ENCODE data around the gene TIPRL.

Gene TIPRL

GRCh38 chr1:168216171-168216570 lies 37.4 kb downstream of the TIPRL start:
- Histone ChIP-seq H3K4me3 (ENCODE audit: low read depth, low read length) (no peak overlapping the region), H2AK5ac (ENCODE audit: low read length) (no peak overlapping the region), H3K18ac (ENCODE audit: low read length) (no peak overlapping the region), H3K27ac (ENCODE audit: low read depth, low read length) (no peak overlapping the region), H2BK120ac (ENCODE audit: insufficient read depth, low read length, poor library complexity) (no peak overlapping the region), H2AFZ (ENCODE audit: insufficient read depth, low read length, poor library complexity) (no peak overlapping the region), H4K8ac (ENCODE audit: low read depth, low read length) (no peak overlapping the region), H2BK5ac (ENCODE audit: low read depth, low read length, poor library complexity) (no peak overlapping the region), H4K12ac (ENCODE audit: low read depth, low read length) (no peak overlapping the region), H3K23ac (ENCODE audit: low read length) (no peak overlapping the region), H3K4me2 (ENCODE audit: low read length) (no peak overlapping the region), H3K27me3 (ENCODE audit: insufficient read depth, low read length) (no peaks in the 10 kb centered on the region), H3K36me3 (ENCODE audit: control insufficient read depth in 1 of 2, insufficient read depth in 2 of 2, low read length in 2 of 2) (no peaks in the 10 kb centered on the region), H3K14ac (ENCODE audit: low read length) (no peak overlapping the region), H2BK12ac (ENCODE audit: low read length) (no peak overlapping the region), H3K79me2 (ENCODE audit: control insufficient read depth, insufficient read depth, low read length, poor library complexity) (no peaks in the 10 kb centered on the region), H3K4me1 (ENCODE audit: control insufficient read depth in 1 of 2, insufficient read depth in 2 of 2, low read length in 2 of 2) (peaks cover 0 to 5% of the 10 kb centered on the region in 2 experiments), H3K79me1 (ENCODE audit: low read length) (no peaks in the 10 kb centered on the region), H4K91ac (ENCODE audit: low read depth, low read length) (no peak overlapping the region), H3K9ac (ENCODE audit: low read length) (no peak overlapping the region), H3K4ac (ENCODE audit: low read depth, low read length) (no peak overlapping the region), H3K9me3 (ENCODE audit: insufficient read depth, low read depth, low read length) (peaks cover 2% of the 10 kb centered on the region)
- no peak for DNase-seq
- no CpG with 5 or more reads among the region's 4 CpGs for WGBS (ENCODE audit: extremely low coverage, insufficient coverage, insufficient read length)

GRCh38 chr1:168217664-168218063 lies 38.9 kb downstream of the TIPRL start:
- no peak overlapping the region for H2AFZ ChIP-seq (ENCODE audit: insufficient read depth, low read length, poor library complexity)
- WGBS (ENCODE audit: extremely low coverage, insufficient coverage, insufficient read length), result no CpG with 5 or more reads among the region's 4 CpGs
- H3K27ac ChIP-seq (ENCODE audit: low read depth, low read length), result no peak overlapping the region
- no peak overlapping the region for H4K8ac ChIP-seq (ENCODE audit: low read depth, low read length)
- H3K4ac ChIP-seq (ENCODE audit: low read depth, low read length), result no peak overlapping the region
- H3K9me3 ChIP-seq (ENCODE audit: insufficient read depth, low read depth, low read length), result peaks cover 2% of the 10 kb centered on the region
- no peak overlapping the region for H3K14ac ChIP-seq (ENCODE audit: low read length)
- no peak overlapping the region for H3K23ac ChIP-seq (ENCODE audit: low read length)
- H2BK5ac ChIP-seq (ENCODE audit: low read depth, low read length, poor library complexity), result no peak overlapping the region
- H2BK120ac ChIP-seq (ENCODE audit: insufficient read depth, low read length, poor library complexity), result no peak overlapping the region
- no peaks in the 10 kb centered on the region for H3K79me2 ChIP-seq (ENCODE audit: control insufficient read depth, insufficient read depth, low read length, poor library complexity)
- H2BK12ac ChIP-seq (ENCODE audit: low read length), result no peak overlapping the region
- H2AK5ac ChIP-seq (ENCODE audit: low read length), result no peak overlapping the region
- no peak overlapping the region for H4K91ac ChIP-seq (ENCODE audit: low read depth, low read length)
- H3K9ac ChIP-seq (ENCODE audit: low read length), result no peak overlapping the region
- no peaks in the 10 kb centered on the region for H3K79me1 ChIP-seq (ENCODE audit: low read length)
- no peak overlapping the region for H4K12ac ChIP-seq (ENCODE audit: low read depth, low read length)
- H3K4me1 ChIP-seq (ENCODE audit: control insufficient read depth in 1 of 2, insufficient read depth in 2 of 2, low read length in 2 of 2), result peaks cover 0 to 5% of the 10 kb centered on the region in 2 experiments
- H3K4me2 ChIP-seq (ENCODE audit: low read length), result no peak overlapping the region
- no peak for DNase-seq
- no peak overlapping the region for H3K18ac ChIP-seq (ENCODE audit: low read length)
- no peaks in the 10 kb centered on the region for H3K36me3 ChIP-seq (ENCODE audit: control insufficient read depth in 1 of 2, insufficient read depth in 2 of 2, low read length in 2 of 2)
- no peaks in the 10 kb centered on the region for H3K27me3 ChIP-seq (ENCODE audit: insufficient read depth, low read length)
- H3K4me3 ChIP-seq (ENCODE audit: low read depth, low read length), result no peak overlapping the region

GRCh38 chr1:168218658-168219057 lies 39.9 kb downstream of the TIPRL start:
- no peak overlapping the region for H3K4me3 ChIP-seq (ENCODE audit: low read depth, low read length)
- no peaks in the 10 kb centered on the region for H3K79me2 ChIP-seq (ENCODE audit: control insufficient read depth, insufficient read depth, low read length, poor library complexity)
- H3K36me3 ChIP-seq (ENCODE audit: control insufficient read depth in 1 of 2, insufficient read depth in 2 of 2, low read length in 2 of 2), result no peaks in the 10 kb centered on the region
- H3K27me3 ChIP-seq (ENCODE audit: insufficient read depth, low read length), result no peaks in the 10 kb centered on the region
- H2BK5ac ChIP-seq (ENCODE audit: low read depth, low read length, poor library complexity), result no peak overlapping the region
- H3K4me2 ChIP-seq (ENCODE audit: low read length), result no peak overlapping the region
- H3K9ac ChIP-seq (ENCODE audit: low read length), result no peak overlapping the region
- H2BK12ac ChIP-seq (ENCODE audit: low read length), result no peak overlapping the region
- H4K91ac ChIP-seq (ENCODE audit: low read depth, low read length), result no peak overlapping the region
- no peak overlapping the region for H2BK120ac ChIP-seq (ENCODE audit: insufficient read depth, low read length, poor library complexity)
- no peak overlapping the region for H2AFZ ChIP-seq (ENCODE audit: insufficient read depth, low read length, poor library complexity)
- no peak overlapping the region for H3K4ac ChIP-seq (ENCODE audit: low read depth, low read length)
- no peak overlapping the region for H2AK5ac ChIP-seq (ENCODE audit: low read length)
- WGBS (ENCODE audit: extremely low coverage, insufficient coverage, insufficient read length), result no CpG with 5 or more reads among the region's 4 CpGs
- H4K8ac ChIP-seq (ENCODE audit: low read depth, low read length), result no peak overlapping the region
- H3K9me3 ChIP-seq (ENCODE audit: insufficient read depth, low read depth, low read length), result no peaks in the 10 kb centered on the region
- H3K18ac ChIP-seq (ENCODE audit: low read length), result no peak overlapping the region
- H3K14ac ChIP-seq (ENCODE audit: low read length), result no peak overlapping the region
- H3K23ac ChIP-seq (ENCODE audit: low read length), result no peak overlapping the region
- no peak overlapping the region for H4K12ac ChIP-seq (ENCODE audit: low read depth, low read length)
- H3K79me1 ChIP-seq (ENCODE audit: low read length), result no peaks in the 10 kb centered on the region
- peaks cover 0 to 5% of the 10 kb centered on the region in 2 experiments for H3K4me1 ChIP-seq (ENCODE audit: control insufficient read depth in 1 of 2, insufficient read depth in 2 of 2, low read length in 2 of 2)
- H3K27ac ChIP-seq (ENCODE audit: low read depth, low read length), result no peak overlapping the region
- DNase-seq, result no peak

- Histone ChIP-seq H4K91ac (ENCODE audit: low read depth, low read length) (no peak overlapping the region), H2AFZ (ENCODE audit: insufficient read depth, low read length, poor library complexity) (no peak overlapping the region), H2BK120ac (ENCODE audit: insufficient read depth, low read length, poor library complexity) (no peak overlapping the region), H3K23ac (ENCODE audit: low read length) (no peak overlapping the region), H3K4me2 (ENCODE audit: low read length) (no peak overlapping the region), H3K27ac (ENCODE audit: low read depth, low read length) (no peak overlapping the region), H3K9ac (ENCODE audit: low read length) (no peak overlapping the region), H3K18ac (ENCODE audit: low read length) (no peak overlapping the region), H3K4me3 (ENCODE audit: low read depth, low read length) (no peak overlapping the region), H3K36me3 (ENCODE audit: control insufficient read depth in 1 of 2, insufficient read depth in 2 of 2, low read length in 2 of 2) (no peaks in the 10 kb centered on the region), H3K4me1 (ENCODE audit: control insufficient read depth in 1 of 2, insufficient read depth in 2 of 2, low read length in 2 of 2) (peaks cover 2 to 6% of the 10 kb centered on the region in 2 experiments), H4K12ac (ENCODE audit: low read depth, low read length) (no peak overlapping the region), H3K4ac (ENCODE audit: low read depth, low read length) (no peak overlapping the region), H3K27me3 (ENCODE audit: insufficient read depth, low read length) (no peaks in the 10 kb centered on the region), H2BK5ac (ENCODE audit: low read depth, low read length, poor library complexity) (no peak overlapping the region), H2BK12ac (ENCODE audit: low read length) (no peak overlapping the region), H3K79me2 (ENCODE audit: control insufficient read depth, insufficient read depth, low read length, poor library complexity) (peaks cover 1% of the 10 kb centered on the region), H2AK5ac (ENCODE audit: low read length) (no peak overlapping the region), H4K8ac (ENCODE audit: low read depth, low read length) (no peak overlapping the region), H3K79me1 (ENCODE audit: low read length) (peaks cover 2% of the 10 kb centered on the region), H3K9me3 (ENCODE audit: insufficient read depth, low read depth, low read length) (no peaks in the 10 kb centered on the region), H3K14ac (ENCODE audit: low read length) (no peak overlapping the region)
- no CpG with 5 or more reads among the region's 6 CpGs for WGBS (ENCODE audit: extremely low coverage, insufficient coverage, insufficient read length)
- no peak for DNase-seq
These were observed 41.7 kb downstream of the TIPRL start for GRCh38 chr1:168220470-168220871.
